ENCODE data around the gene SHB.
A peak's percentile ranks its signal among the peaks of the same experiment; 100 is the strongest.

SHB gene

GRCh38 chr9:38015906-38016305 lies 53.1 kb downstream of the SHB start:
- no peaks in the 10 kb centered on the region for H3K27me3 ChIP-seq (ENCODE audit: control insufficient read depth in 3 of 3, insufficient read depth in 3 of 3, low read depth in 1 of 3, low read length in 3 of 3)
- H2BK5ac ChIP-seq (ENCODE audit: low read length): peak overlapping the region; percentile 32
- H2AFZ ChIP-seq (ENCODE audit: low read length): no peak overlapping the region
- peak overlapping the region; percentile 93 for H4K91ac ChIP-seq (ENCODE audit: low read depth, low read length, poor library complexity)
- no peak overlapping the region for H3K4me2 ChIP-seq (ENCODE audit: insufficient read depth, low read length, poor library complexity, severe bottlenecking)
- no peak for DNase-seq (ENCODE audit: low spot score)
- peak overlapping the region; percentile 63 for H2BK12ac ChIP-seq (ENCODE audit: low read length)
- H3K18ac ChIP-seq (ENCODE audit: low read length): peak overlapping the region; percentile 92
- H3K79me1 ChIP-seq (ENCODE audit: low read depth, low read length): no peaks in the 10 kb centered on the region
- no peak overlapping the region for H3K9ac ChIP-seq (ENCODE audit: low read depth, low read length, poor library complexity)
- peak overlapping the region; percentile 87 for H3K27ac ChIP-seq (replicated peaks; ENCODE audit: low read length)
- peak overlapping the region; percentile 73 for H2BK120ac ChIP-seq (ENCODE audit: low read depth, low read length)
- H2BK15ac ChIP-seq (ENCODE audit: low read length): peak overlapping the region; percentile 69
- WGBS, 2 donors (ENCODE audit: extremely low coverage in 2 of 2, insufficient read length in 2 of 2, insufficient replicate concordance in 1 of 2): no CpG with 5 or more reads among the region's 7 CpGs
- H3K23ac ChIP-seq (ENCODE audit: low read depth, low read length, poor library complexity): no peak overlapping the region
- H3K14ac ChIP-seq (ENCODE audit: low read length): no peak overlapping the region
- H3K4me1 ChIP-seq (ENCODE audit: control insufficient read depth in 2 of 2, insufficient read depth in 1 of 2, low read depth in 1 of 2, low read length in 2 of 2): peaks cover 45 to 47% of the 10 kb centered on the region in 2 donors
- H3K36me3 ChIP-seq (replicated peaks in 1 of 2; ENCODE audit: control insufficient read depth in 2 of 2, insufficient read depth in 2 of 2, low read length in 2 of 2): no peaks in the 10 kb centered on the region
- H2AK5ac ChIP-seq (ENCODE audit: low read depth, low read length): peak overlapping the region; percentile 68
- H3K4me3 ChIP-seq (ENCODE audit: low read length in 2 of 2): no peak overlapping the region
- no peaks in the 10 kb centered on the region for H3K9me3 ChIP-seq (replicated peaks in 1 of 2; ENCODE audit: control insufficient read depth in 2 of 2, insufficient read depth in 1 of 2, low read depth in 1 of 2, low read length in 2 of 2)
- H4K8ac ChIP-seq (ENCODE audit: low read depth, low read length): no peak overlapping the region
- peak overlapping the region; percentile 8 for H3K4ac ChIP-seq (ENCODE audit: low read length)

- H3K27ac ChIP-seq (replicated peaks; ENCODE audit: low read length): no peak overlapping the region
- no peak for DNase-seq (ENCODE audit: low spot score)
- no peak overlapping the region for H4K91ac ChIP-seq (ENCODE audit: low read depth, low read length, poor library complexity)
- H3K18ac ChIP-seq (ENCODE audit: low read length): no peak overlapping the region
- H3K9ac ChIP-seq (ENCODE audit: low read depth, low read length, poor library complexity): no peak overlapping the region
- H3K4ac ChIP-seq (ENCODE audit: low read length): no peak overlapping the region
- no peak overlapping the region for H3K23ac ChIP-seq (ENCODE audit: low read depth, low read length, poor library complexity)
- H3K9me3 ChIP-seq (replicated peaks in 1 of 2; ENCODE audit: control insufficient read depth in 2 of 2, insufficient read depth in 1 of 2, low read depth in 1 of 2, low read length in 2 of 2): no peaks in the 10 kb centered on the region
- no peak overlapping the region for H4K8ac ChIP-seq (ENCODE audit: low read depth, low read length)
- H2BK15ac ChIP-seq (ENCODE audit: low read length): no peak overlapping the region
- no peak overlapping the region for H3K14ac ChIP-seq (ENCODE audit: low read length)
- H3K4me2 ChIP-seq (ENCODE audit: insufficient read depth, low read length, poor library complexity, severe bottlenecking): no peak overlapping the region
- H3K79me1 ChIP-seq (ENCODE audit: low read depth, low read length): no peaks in the 10 kb centered on the region
- H2BK5ac ChIP-seq (ENCODE audit: low read length): no peak overlapping the region
- H3K4me3 ChIP-seq (ENCODE audit: low read length in 2 of 2): no peak overlapping the region
- no CpG with 5 or more reads among the region's 4 CpGs for WGBS, 2 donors (ENCODE audit: extremely low coverage in 2 of 2, insufficient read length in 2 of 2, insufficient replicate concordance in 1 of 2)
- no peak overlapping the region for H2BK12ac ChIP-seq (ENCODE audit: low read length)
- H3K36me3 ChIP-seq (replicated peaks in 1 of 2; ENCODE audit: control insufficient read depth in 2 of 2, insufficient read depth in 2 of 2, low read length in 2 of 2): no peaks in the 10 kb centered on the region
- H2BK120ac ChIP-seq (ENCODE audit: low read depth, low read length): no peak overlapping the region
- peaks cover 44 to 47% of the 10 kb centered on the region in 2 donors for H3K4me1 ChIP-seq (ENCODE audit: control insufficient read depth in 2 of 2, insufficient read depth in 1 of 2, low read depth in 1 of 2, low read length in 2 of 2)
- H3K27me3 ChIP-seq (ENCODE audit: control insufficient read depth in 3 of 3, insufficient read depth in 3 of 3, low read depth in 1 of 3, low read length in 3 of 3): no peaks in the 10 kb centered on the region
- no peak overlapping the region for H2AK5ac ChIP-seq (ENCODE audit: low read depth, low read length)
- H2AFZ ChIP-seq (ENCODE audit: low read length): no peak overlapping the region
Measured at GRCh38 chr9:38015266-38015665, 53.8 kb downstream of the SHB start.

- peaks cover 41 to 42% of the 10 kb centered on the region in 2 donors for H3K4me1 ChIP-seq (ENCODE audit: control insufficient read depth in 2 of 2, insufficient read depth in 1 of 2, low read depth in 1 of 2, low read length in 2 of 2)
- H2BK5ac ChIP-seq (ENCODE audit: low read length): no peak overlapping the region
- no peak overlapping the region for H4K91ac ChIP-seq (ENCODE audit: low read depth, low read length, poor library complexity)
- H3K36me3 ChIP-seq (replicated peaks in 1 of 2; ENCODE audit: control insufficient read depth in 2 of 2, insufficient read depth in 2 of 2, low read length in 2 of 2): no peaks in the 10 kb centered on the region
- H2AK5ac ChIP-seq (ENCODE audit: low read depth, low read length): peak overlapping the region; percentile 39
- H4K8ac ChIP-seq (ENCODE audit: low read depth, low read length): no peak overlapping the region
- no peak overlapping the region for H3K4me2 ChIP-seq (ENCODE audit: insufficient read depth, low read length, poor library complexity, severe bottlenecking)
- H3K9me3 ChIP-seq (replicated peaks in 1 of 2; ENCODE audit: control insufficient read depth in 2 of 2, insufficient read depth in 1 of 2, low read depth in 1 of 2, low read length in 2 of 2): no peaks in the 10 kb centered on the region
- no peak overlapping the region for H3K4ac ChIP-seq (ENCODE audit: low read length)
- no peak overlapping the region for H3K27ac ChIP-seq (replicated peaks; ENCODE audit: low read length)
- no peak overlapping the region for H3K4me3 ChIP-seq (ENCODE audit: low read length in 2 of 2)
- no peak overlapping the region for H2BK15ac ChIP-seq (ENCODE audit: low read length)
- DNase-seq (ENCODE audit: low spot score): no peak
- peak overlapping the region; percentile 10 for H2BK12ac ChIP-seq (ENCODE audit: low read length)
- H3K23ac ChIP-seq (ENCODE audit: low read depth, low read length, poor library complexity): no peak overlapping the region
- no peaks in the 10 kb centered on the region for H3K79me1 ChIP-seq (ENCODE audit: low read depth, low read length)
- no peak overlapping the region for H2BK120ac ChIP-seq (ENCODE audit: low read depth, low read length)
- H3K9ac ChIP-seq (ENCODE audit: low read depth, low read length, poor library complexity): no peak overlapping the region
- H3K14ac ChIP-seq (ENCODE audit: low read length): no peak overlapping the region
- no CpG with 5 or more reads among the region's 9 CpGs for WGBS, 2 donors (ENCODE audit: extremely low coverage in 2 of 2, insufficient read length in 2 of 2, insufficient replicate concordance in 1 of 2)
- no peaks in the 10 kb centered on the region for H3K27me3 ChIP-seq (ENCODE audit: control insufficient read depth in 3 of 3, insufficient read depth in 3 of 3, low read depth in 1 of 3, low read length in 3 of 3)
- H2AFZ ChIP-seq (ENCODE audit: low read length): no peak overlapping the region
- H3K18ac ChIP-seq (ENCODE audit: low read length): peak overlapping the region; percentile 60
Measured at GRCh38 chr9:38012767-38013450, 56.1 kb downstream of the SHB start.

- H2BK15ac ChIP-seq (ENCODE audit: low read length): peak overlapping the region; percentile 9
- no peak overlapping the region for H2AFZ ChIP-seq (ENCODE audit: low read length)
- no peak overlapping the region for H4K8ac ChIP-seq (ENCODE audit: low read depth, low read length)
- no peak overlapping the region for H4K91ac ChIP-seq (ENCODE audit: low read depth, low read length, poor library complexity)
- no peak overlapping the region for H3K4me3 ChIP-seq (ENCODE audit: low read length in 2 of 2)
- H3K4ac ChIP-seq (ENCODE audit: low read length): no peak overlapping the region
- H3K4me2 ChIP-seq (ENCODE audit: insufficient read depth, low read length, poor library complexity, severe bottlenecking): no peak overlapping the region
- no peak for DNase-seq (ENCODE audit: low spot score)
- no peak overlapping the region for H2BK5ac ChIP-seq (ENCODE audit: low read length)
- no peak overlapping the region for H2BK12ac ChIP-seq (ENCODE audit: low read length)
- H2AK5ac ChIP-seq (ENCODE audit: low read depth, low read length): no peak overlapping the region
- H3K9me3 ChIP-seq (replicated peaks in 1 of 2; ENCODE audit: control insufficient read depth in 2 of 2, insufficient read depth in 1 of 2, low read depth in 1 of 2, low read length in 2 of 2): no peaks in the 10 kb centered on the region
- H3K27ac ChIP-seq (replicated peaks; ENCODE audit: low read length): no peak overlapping the region
- H3K4me1 ChIP-seq (ENCODE audit: control insufficient read depth in 2 of 2, insufficient read depth in 1 of 2, low read depth in 1 of 2, low read length in 2 of 2): peaks cover 41 to 42% of the 10 kb centered on the region in 2 donors
- no peak overlapping the region for H2BK120ac ChIP-seq (ENCODE audit: low read depth, low read length)
- H3K23ac ChIP-seq (ENCODE audit: low read depth, low read length, poor library complexity): peak overlapping the region; percentile 29
- H3K27me3 ChIP-seq (ENCODE audit: control insufficient read depth in 3 of 3, insufficient read depth in 3 of 3, low read depth in 1 of 3, low read length in 3 of 3): no peaks in the 10 kb centered on the region
- peak overlapping the region; percentile 72 for H3K18ac ChIP-seq (ENCODE audit: low read length)
- H3K9ac ChIP-seq (ENCODE audit: low read depth, low read length, poor library complexity): no peak overlapping the region
- no peak overlapping the region for H3K14ac ChIP-seq (ENCODE audit: low read length)
- no CpG with 5 or more reads among the region's 5 CpGs for WGBS, 2 donors (ENCODE audit: extremely low coverage in 2 of 2, insufficient read length in 2 of 2, insufficient replicate concordance in 1 of 2)
- H3K36me3 ChIP-seq (replicated peaks in 1 of 2; ENCODE audit: control insufficient read depth in 2 of 2, insufficient read depth in 2 of 2, low read length in 2 of 2): no peaks in the 10 kb centered on the region
- no peaks in the 10 kb centered on the region for H3K79me1 ChIP-seq (ENCODE audit: low read depth, low read length)
Measured at GRCh38 chr9:38011991-38012390, 57.0 kb downstream of the SHB start.
